Measurements from ENCODE around the gene DNAH17.

DNAH17 gene

DNA sequence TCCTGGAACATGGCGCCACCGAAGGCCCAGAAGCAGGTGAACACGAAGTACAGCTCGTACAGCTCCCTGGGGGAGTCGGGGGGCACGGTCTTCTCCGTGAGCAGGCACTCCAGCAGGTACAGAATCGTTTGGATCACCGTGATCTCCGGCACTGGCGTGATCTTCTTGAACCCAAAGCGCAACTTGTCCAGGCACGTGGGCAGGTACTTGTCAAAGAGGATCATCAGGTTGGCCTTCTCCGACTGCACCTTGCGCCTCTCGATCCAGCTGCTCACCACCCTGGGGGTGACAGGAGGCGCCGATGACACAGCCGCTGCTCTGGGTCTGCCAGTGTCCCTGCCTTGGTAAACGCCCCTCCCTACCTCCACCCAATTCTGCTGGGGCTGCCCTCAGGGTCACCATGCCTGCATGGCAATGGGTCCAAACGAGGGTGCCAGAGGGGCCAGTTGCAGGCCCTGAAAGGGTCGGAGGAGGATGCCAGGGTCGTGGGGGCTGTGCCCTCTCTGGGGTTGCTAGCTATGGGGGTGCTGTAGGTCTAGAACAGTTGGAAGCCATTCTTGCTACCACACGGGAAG is 90.9 kb downstream of the DNAH17 start:
- Histone ChIP-seq H3F3A (ENCODE audit: insufficient read depth, low read length) (no peaks in the 10 kb centered on the region), H2AFZ (ENCODE audit: low read length) (no peak overlapping the region), H3K4me3 (ENCODE audit: low read length) (no peak overlapping the region), H3K36me3 (replicated peaks; ENCODE audit: insufficient read depth, low read length) (no peaks in the 10 kb centered on the region), H3K79me2 (ENCODE audit: low read length) (no peaks in the 10 kb centered on the region), H3K27me3 (replicated peaks; ENCODE audit: insufficient read depth, low read length) (peaks cover 71% of the 10 kb centered on the region), H3K4me2 (ENCODE audit: low read depth, low read length) (no peak overlapping the region), H3K4me1 (ENCODE audit: low read length) (no peaks in the 10 kb centered on the region), H3K9me2 (replicated peaks; ENCODE audit: insufficient read depth, low read length) (no peaks in the 10 kb centered on the region), H3K9me3 (replicated peaks; ENCODE audit: insufficient read depth, low read length) (no peaks in the 10 kb centered on the region), H3K27ac (ENCODE audit: low read length) (no peak overlapping the region), H4K20me1 (ENCODE audit: insufficient read depth, low read length) (no peaks in the 10 kb centered on the region), H3K9ac (ENCODE audit: low read length) (no peak overlapping the region)
- TF ChIP-seq, protein P1, sequence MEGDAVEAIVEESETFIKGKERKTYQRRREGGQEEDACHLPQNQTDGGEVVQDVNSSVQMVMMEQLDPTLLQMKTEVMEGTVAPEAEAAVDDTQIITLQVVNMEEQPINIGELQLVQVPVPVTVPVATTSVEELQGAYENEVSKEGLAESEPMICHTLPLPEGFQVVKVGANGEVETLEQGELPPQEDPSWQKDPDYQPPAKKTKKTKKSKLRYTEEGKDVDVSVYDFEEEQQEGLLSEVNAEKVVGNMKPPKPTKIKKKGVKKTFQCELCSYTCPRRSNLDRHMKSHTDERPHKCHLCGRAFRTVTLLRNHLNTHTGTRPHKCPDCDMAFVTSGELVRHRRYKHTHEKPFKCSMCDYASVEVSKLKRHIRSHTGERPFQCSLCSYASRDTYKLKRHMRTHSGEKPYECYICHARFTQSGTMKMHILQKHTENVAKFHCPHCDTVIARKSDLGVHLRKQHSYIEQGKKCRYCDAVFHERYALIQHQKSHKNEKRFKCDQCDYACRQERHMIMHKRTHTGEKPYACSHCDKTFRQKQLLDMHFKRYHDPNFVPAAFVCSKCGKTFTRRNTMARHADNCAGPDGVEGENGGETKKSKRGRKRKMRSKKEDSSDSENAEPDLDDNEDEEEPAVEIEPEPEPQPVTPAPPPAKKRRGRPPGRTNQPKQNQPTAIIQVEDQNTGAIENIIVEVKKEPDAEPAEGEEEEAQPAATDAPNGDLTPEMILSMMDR (IDR thresholded peaks at IDR 0.05; ENCODE audit: low read length), result no peak
- no peak for TF ChIP-seq EZH2phosphoT487 (IDR thresholded peaks at IDR 0.05; ENCODE audit: low read length)
- TF ChIP-seq EZH2 (optimal IDR thresholded peaks at IDR 0.05; ENCODE audit: low read depth, low read length), result no peak
- DNase-seq, result no peak

GRCh38 chr17:78485290-78486168 is 91.7 kb downstream of the DNAH17 start:
- Histone ChIP-seq H3K9me3 (replicated peaks; ENCODE audit: insufficient read depth, low read length) (no peaks in the 10 kb centered on the region), H3K4me1 (ENCODE audit: low read length) (no peaks in the 10 kb centered on the region), H4K20me1 (ENCODE audit: insufficient read depth, low read length) (no peaks in the 10 kb centered on the region), H3K9me2 (replicated peaks; ENCODE audit: insufficient read depth, low read length) (no peaks in the 10 kb centered on the region), H2AFZ (ENCODE audit: low read length) (no peak overlapping the region), H3K27me3 (replicated peaks; ENCODE audit: insufficient read depth, low read length) (peaks cover 64% of the 10 kb centered on the region), H3K4me2 (ENCODE audit: low read depth, low read length) (no peak overlapping the region), H3K9ac (ENCODE audit: low read length) (no peak overlapping the region), H3K36me3 (replicated peaks; ENCODE audit: insufficient read depth, low read length) (no peaks in the 10 kb centered on the region), H3K4me3 (ENCODE audit: low read length) (no peak overlapping the region), H3K27ac (ENCODE audit: low read length) (no peak overlapping the region), H3F3A (ENCODE audit: insufficient read depth, low read length) (no peaks in the 10 kb centered on the region), H3K79me2 (ENCODE audit: low read length) (no peaks in the 10 kb centered on the region)
- DNase-seq, result no peak
- TF ChIP-seq, protein P1 (IDR thresholded peaks at IDR 0.05; ENCODE audit: low read length), result no peak
- no peak for TF ChIP-seq EZH2phosphoT487 (IDR thresholded peaks at IDR 0.05; ENCODE audit: low read length)

GRCh38 chr17:78484271-78485246 is 92.6 kb downstream of the DNAH17 start:
- no peaks in the 10 kb centered on the region for H4K20me1 ChIP-seq (ENCODE audit: insufficient read depth, low read length)
- H3K27ac ChIP-seq (ENCODE audit: low read length), result no peak overlapping the region
- no peaks in the 10 kb centered on the region for H3K4me1 ChIP-seq (ENCODE audit: low read length)
- H3F3A ChIP-seq (ENCODE audit: insufficient read depth, low read length), result no peaks in the 10 kb centered on the region
- no peak overlapping the region for H3K4me3 ChIP-seq (ENCODE audit: low read length)
- no peaks in the 10 kb centered on the region for H3K79me2 ChIP-seq (ENCODE audit: low read length)
- no peaks in the 10 kb centered on the region for H3K36me3 ChIP-seq (replicated peaks; ENCODE audit: insufficient read depth, low read length)
- no peaks in the 10 kb centered on the region for H3K9me3 ChIP-seq (replicated peaks; ENCODE audit: insufficient read depth, low read length)
- TF ChIP-seq, protein P1 (IDR thresholded peaks at IDR 0.05; ENCODE audit: low read length), result no peak
- TF ChIP-seq EZH2phosphoT487 (IDR thresholded peaks at IDR 0.05; ENCODE audit: low read length) (no peak), EZH2 (optimal IDR thresholded peaks at IDR 0.05; ENCODE audit: low read depth, low read length) (no peak)
- no peak overlapping the region for H2AFZ ChIP-seq (ENCODE audit: low read length)
- peaks cover 57% of the 10 kb centered on the region for H3K27me3 ChIP-seq (replicated peaks; ENCODE audit: insufficient read depth, low read length)
- H3K9me2 ChIP-seq (replicated peaks; ENCODE audit: insufficient read depth, low read length), result no peaks in the 10 kb centered on the region
- no peak overlapping the region for H3K4me2 ChIP-seq (ENCODE audit: low read depth, low read length)
- no peak overlapping the region for H3K9ac ChIP-seq (ENCODE audit: low read length)
- DNase-seq, result no peak

All from MM.1S (cell line).